ENCODE results near the gene SLC9A2. TPM values are rescaled to one million over a fixed set of nuclear protein-coding genes. Genes with fewer than 3 reads are reported as not detected.

The SLC9A2 gene
- total RNA-seq, 1 donor from 2014 or later: not detected

DNA sequence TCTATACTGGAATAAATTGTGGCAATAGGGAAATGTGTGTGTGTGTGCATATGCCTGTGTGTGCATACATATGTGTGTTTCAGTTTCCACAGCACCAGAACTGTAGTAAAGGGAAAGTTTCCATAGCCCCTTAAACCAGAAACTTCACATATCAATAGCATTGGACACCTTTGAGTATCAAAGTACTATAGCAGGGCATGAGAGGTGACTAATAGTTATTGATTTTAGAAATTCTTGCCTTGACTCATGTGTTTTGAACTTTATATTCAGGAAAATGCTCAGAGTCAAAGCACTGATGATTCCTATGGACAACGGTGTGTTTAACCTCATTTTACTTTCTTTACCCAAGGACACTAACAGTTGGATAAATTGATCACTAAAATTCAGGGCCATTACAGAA lies 50.0 kb downstream of the SLC9A2 start:
- TF ChIP-seq, protein P1, sequence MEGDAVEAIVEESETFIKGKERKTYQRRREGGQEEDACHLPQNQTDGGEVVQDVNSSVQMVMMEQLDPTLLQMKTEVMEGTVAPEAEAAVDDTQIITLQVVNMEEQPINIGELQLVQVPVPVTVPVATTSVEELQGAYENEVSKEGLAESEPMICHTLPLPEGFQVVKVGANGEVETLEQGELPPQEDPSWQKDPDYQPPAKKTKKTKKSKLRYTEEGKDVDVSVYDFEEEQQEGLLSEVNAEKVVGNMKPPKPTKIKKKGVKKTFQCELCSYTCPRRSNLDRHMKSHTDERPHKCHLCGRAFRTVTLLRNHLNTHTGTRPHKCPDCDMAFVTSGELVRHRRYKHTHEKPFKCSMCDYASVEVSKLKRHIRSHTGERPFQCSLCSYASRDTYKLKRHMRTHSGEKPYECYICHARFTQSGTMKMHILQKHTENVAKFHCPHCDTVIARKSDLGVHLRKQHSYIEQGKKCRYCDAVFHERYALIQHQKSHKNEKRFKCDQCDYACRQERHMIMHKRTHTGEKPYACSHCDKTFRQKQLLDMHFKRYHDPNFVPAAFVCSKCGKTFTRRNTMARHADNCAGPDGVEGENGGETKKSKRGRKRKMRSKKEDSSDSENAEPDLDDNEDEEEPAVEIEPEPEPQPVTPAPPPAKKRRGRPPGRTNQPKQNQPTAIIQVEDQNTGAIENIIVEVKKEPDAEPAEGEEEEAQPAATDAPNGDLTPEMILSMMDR (IDR thresholded peaks at IDR 0.05): no peak
- Mint-ChIP-seq H3K27me3 (peaks cover 6% of the 10 kb centered on the region), H3K4me1 (peaks cover 4% of the 10 kb centered on the region), H3K9me3 (no peaks in the 10 kb centered on the region), H3K4me3 (no peak overlapping the region), H3K27ac (no peak overlapping the region), H3K36me3 (ENCODE audit: low read depth) (no peaks in the 10 kb centered on the region)
- ChIA-PET POLR2A (no interaction called here), CTCF (no interaction called here)
- intact Hi-C loops (cut with micrococcal nuclease): no loop called here
- no peak for DNase-seq
- no peak for ATAC-seq (ENCODE audit: low read depth)

DNA sequence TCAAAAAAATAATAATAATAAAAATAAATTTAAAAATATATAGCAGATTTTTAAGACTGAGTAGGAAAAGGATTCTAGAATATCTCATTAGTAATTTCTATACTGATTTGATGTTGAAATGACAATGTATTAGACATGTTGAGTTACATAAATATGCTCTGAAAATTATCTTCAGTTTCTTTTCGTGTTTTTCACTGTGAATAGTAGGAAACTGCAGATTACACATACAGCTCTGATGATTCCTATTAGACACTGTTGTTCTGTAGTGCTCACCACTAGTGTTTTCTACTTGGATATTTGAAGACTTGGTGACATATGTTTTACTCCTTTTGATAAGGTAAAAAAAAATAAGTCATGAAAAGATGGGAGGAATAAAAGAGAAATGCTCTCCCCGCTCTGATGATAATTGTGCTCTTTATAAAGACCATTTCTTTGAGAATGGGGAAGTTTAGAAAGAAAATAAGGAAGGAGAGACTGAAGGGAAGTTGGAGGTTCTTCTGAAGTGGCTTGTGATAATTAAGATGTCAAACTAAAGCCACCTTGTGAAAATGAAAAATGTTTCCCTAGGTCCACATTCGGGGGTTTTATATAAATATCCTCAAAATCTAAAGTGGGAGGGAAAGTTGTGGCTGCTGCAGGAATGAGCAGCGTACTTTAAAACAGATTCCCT lies 52.9 kb downstream of the SLC9A2 start:
- ChIA-PET CTCF (no interaction called here), POLR2A (no interaction called here)
- TF ChIP-seq, protein P1 (IDR thresholded peaks at IDR 0.05): no peak
- Mint-ChIP-seq H3K27ac (no peak overlapping the region), H3K4me1 (peaks cover 4% of the 10 kb centered on the region), H3K9me3 (no peaks in the 10 kb centered on the region), H3K27me3 (peaks cover 6% of the 10 kb centered on the region), H3K4me3 (no peak overlapping the region), H3K36me3 (ENCODE audit: low read depth) (no peaks in the 10 kb centered on the region)
- DNase-seq (no peak), ATAC-seq (ENCODE audit: low read depth) (no peak)
- intact Hi-C loops (cut with micrococcal nuclease): no loop called here

DNA sequence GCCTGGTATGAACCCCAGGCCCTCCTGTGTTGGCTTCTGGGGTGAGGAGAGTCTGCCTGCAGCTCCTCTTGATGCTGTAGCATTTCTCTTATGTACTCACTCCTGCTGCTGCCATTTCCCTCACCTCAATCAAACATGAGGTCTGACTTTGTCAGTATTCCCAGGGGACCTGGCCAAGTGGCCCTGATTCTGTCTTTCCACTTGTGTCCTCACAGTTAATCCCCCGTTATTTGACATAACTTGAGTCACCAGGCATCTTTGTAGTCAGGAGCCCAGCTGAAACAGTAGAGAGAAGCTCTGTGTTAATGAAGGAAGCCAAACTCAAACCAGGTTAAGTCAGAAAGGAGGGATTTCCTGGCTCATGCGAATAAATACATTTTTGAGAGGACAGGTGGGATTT lies 55.0 kb downstream of the SLC9A2 start:
- no peaks in the 10 kb centered on the region for H3K36me3 Mint-ChIP-seq (ENCODE audit: low read depth)
- DNase-seq: no peak
- ChIA-PET CTCF (no interaction called here), POLR2A (no interaction called here)
- intact Hi-C loops (cut with micrococcal nuclease): no loop called here
- ATAC-seq (ENCODE audit: low read depth): no peak
- H3K9me3 Mint-ChIP-seq: no peaks in the 10 kb centered on the region
- H3K4me1 Mint-ChIP-seq: peaks cover 4% of the 10 kb centered on the region
- H3K27ac Mint-ChIP-seq: no peak overlapping the region
- peaks cover 4% of the 10 kb centered on the region for H3K27me3 Mint-ChIP-seq
- TF ChIP-seq, protein P1 (IDR thresholded peaks at IDR 0.05): no peak
- H3K4me3 Mint-ChIP-seq: no peak overlapping the region

DNA sequence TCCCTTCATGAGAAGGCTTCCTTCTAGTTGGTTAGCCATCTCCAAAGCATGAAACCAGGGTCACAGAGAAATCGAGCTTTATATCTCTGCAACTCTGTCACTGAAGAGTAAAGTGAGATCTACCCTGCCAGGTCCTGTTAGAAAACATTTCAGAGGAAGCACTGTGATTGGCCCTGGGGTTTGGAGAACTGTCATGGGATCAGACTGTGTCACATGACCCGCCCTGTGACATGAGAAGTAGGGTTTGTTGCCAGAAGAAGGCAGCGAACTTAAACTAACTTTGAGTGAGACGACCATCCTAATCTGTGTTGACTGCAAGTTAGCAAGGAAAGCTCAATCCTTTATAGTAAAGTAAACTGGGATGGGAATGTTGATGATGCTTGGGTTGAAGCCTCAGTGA lies 55.5 kb downstream of the SLC9A2 start:
- no peak for DNase-seq
- Mint-ChIP-seq H3K27me3 (peaks cover 2% of the 10 kb centered on the region), H3K27ac (no peak overlapping the region), H3K4me3 (no peak overlapping the region), H3K9me3 (no peaks in the 10 kb centered on the region), H3K4me1 (peaks cover 4% of the 10 kb centered on the region), H3K36me3 (ENCODE audit: low read depth) (no peaks in the 10 kb centered on the region)
- POLR2A ChIA-PET: no interaction called here
- no peak for ATAC-seq (ENCODE audit: low read depth)
- TF ChIP-seq, protein P1 (IDR thresholded peaks at IDR 0.05): no peak
- CTCF ChIA-PET: no interaction called here
- intact Hi-C loops (cut with micrococcal nuclease): no loop called here

- ChIA-PET CTCF (no interaction called here), POLR2A (no interaction called here)
- DNase-seq: no peak
- Mint-ChIP-seq H3K36me3 (ENCODE audit: low read depth) (no peaks in the 10 kb centered on the region), H3K9me3 (no peaks in the 10 kb centered on the region), H3K4me3 (no peak overlapping the region), H3K27me3 (peaks cover 7% of the 10 kb centered on the region), H3K4me1 (no peaks in the 10 kb centered on the region), H3K27ac (no peak overlapping the region)
- TF ChIP-seq, protein P1 (IDR thresholded peaks at IDR 0.05): no peak
- intact Hi-C loops (cut with micrococcal nuclease): no loop called here
- ATAC-seq (ENCODE audit: low read depth): no peak
These were observed 58.2 kb downstream of the SLC9A2 start for GRCh38 chr2:102677244-102678215.

Data from activated B cell treated with CpG ODN at 0.5 μM for 24 hours (primary cell).